HEK293T (cell line): ENCODE data around the gene AKAP6.
"Not testable (repeated sequence)": the region's sequence is repeated elsewhere in the genome, so short reads cannot be mapped to it uniquely, and the experiment has no call there.

ENCODE experiments used
- CTCF ChIA-PET: fragments of 350-600 bp; formaldehyde crosslinking; extraction: SDS; loops from one replicate; lab custom pipeline; 2021; ENCODE audit warnings: antibody characterized with exemption, inconsistent platforms; lab: Yijun Ruan, JAX
- POLR2A ChIA-PET: fragments of 350-600 bp; formaldehyde crosslinking; extraction: SDS; loops from one replicate; lab custom pipeline; 2020; ENCODE audit warnings: antibody characterized with exemption, inconsistent platforms; lab: Yijun Ruan, JAX
- DNase-seq: peaks from one replicate; pipeline ENCODE4 v3.0.0; 2012; ENCODE audit warnings: mixed read lengths; ENCODE audit errors: extremely low spot score
- ARNT ChIP-seq: fragments of 450-650 bp; IDR thresholded peaks from 2 replicates; pipeline ENCODE4 v1.6.1; 2017; ENCODE audit warnings: mild to moderate bottlenecking
- BHLHE40 ChIP-seq: fragments of 450-650 bp; IDR thresholded peaks from 2 replicates; pipeline ENCODE4 v1.6.1; 2016; ENCODE audit warnings: mild to moderate bottlenecking, moderate library complexity, borderline replicate concordance
- CTBP1 ChIP-seq: fragments of 450-650 bp; IDR thresholded peaks from 2 replicates; pipeline ENCODE4 v1.6.1; 2016; ENCODE audit warnings: borderline replicate concordance
- ELF4 ChIP-seq: fragments of 450-650 bp; IDR thresholded peaks from 2 replicates; pipeline ENCODE4 v1.6.1; 2017; ENCODE audit warnings: antibody characterized with exemption
- FOXA1 ChIP-seq: fragments of 450-650 bp; IDR thresholded peaks from 2 replicates; pipeline ENCODE4 v1.6.1; 2016; ENCODE audit warnings: mild to moderate bottlenecking
- FOXK2 ChIP-seq: fragments of 450-650 bp; IDR thresholded peaks from 2 replicates; pipeline ENCODE4 v1.6.1; 2016; ENCODE audit warnings: mild to moderate bottlenecking
- FOXM1 ChIP-seq: fragments of 450-650 bp; IDR thresholded peaks from 2 replicates; pipeline ENCODE4 v1.6.1; 2017; ENCODE audit warnings: mild to moderate bottlenecking, borderline replicate concordance
- HDGF ChIP-seq: fragments of 450-650 bp; IDR thresholded peaks from 2 replicates; pipeline ENCODE4 v1.6.1; 2017; ENCODE audit warnings: antibody characterized with exemption, borderline replicate concordance
- L3MBTL2 ChIP-seq: fragments of 450-650 bp; conservative IDR thresholded peaks from 2 replicates; pipeline ENCODE4 v1.6.1; 2016; ENCODE audit warnings: mild to moderate bottlenecking
- LEF1 ChIP-seq: fragments of 450-650 bp; IDR thresholded peaks from 2 replicates; pipeline ENCODE4 v1.6.1; 2017; ENCODE audit warnings: mild to moderate bottlenecking, borderline replicate concordance
- NFRKB ChIP-seq: fragments of 450-650 bp; IDR thresholded peaks from 2 replicates; pipeline ENCODE4 v1.6.1; 2016; ENCODE audit warnings: mild to moderate bottlenecking, moderate library complexity
- SP1 ChIP-seq: fragments of 450-650 bp; IDR thresholded peaks from 2 replicates; pipeline ENCODE4 v1.6.1; 2017
- SUZ12 ChIP-seq: fragments of 450-650 bp; IDR thresholded peaks from 2 replicates; pipeline ENCODE4 v1.6.1; 2016; ENCODE audit warnings: mild to moderate bottlenecking
- TARDBP ChIP-seq: fragments of 450-650 bp; IDR thresholded peaks from 2 replicates; pipeline ENCODE4 v1.6.1; 2016
- ZNF384 ChIP-seq: fragments of 450-650 bp; IDR thresholded peaks from 2 replicates; pipeline ENCODE4 v1.6.1; 2016
- TF ChIP-seq, protein P1 (sequence below): fragments of 450-650 bp; IDR thresholded peaks from 2 replicates; pipeline ENCODE4 v1.6.1; 2016

Gene AKAP6

DNA sequence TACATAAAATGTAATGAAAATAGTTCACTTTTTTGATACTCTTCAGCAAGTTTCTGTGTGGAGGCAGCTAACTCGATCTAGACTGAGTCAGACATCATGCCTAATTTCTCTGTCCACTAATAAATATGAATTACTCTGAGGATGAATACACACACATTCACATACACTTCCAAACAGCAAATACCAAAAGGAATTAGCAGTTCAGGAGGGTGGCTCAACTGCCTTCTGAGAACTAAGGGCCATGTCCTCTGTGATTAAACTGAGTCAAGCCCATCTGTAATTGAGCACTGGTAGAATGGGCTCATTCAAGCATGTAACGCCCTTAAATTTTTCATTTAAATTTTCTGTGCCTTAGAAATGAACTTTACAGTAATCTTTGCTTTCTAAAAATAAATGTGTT is 242.5 kb downstream of the AKAP6 start:
- DNase-seq: no peak
- CTCF ChIA-PET: interaction anchor here (2.6 kb wide), 1 partner anchor 11 kb away, joined by 7 read pairs; no protein-coding TSS in a partner anchor
- POLR2A ChIA-PET: no interaction called here
- TF ChIP-seq ZNF384: no peak
- TF ChIP-seq FOXK2: no peak
- TF ChIP-seq BHLHE40: no peak

DNA sequence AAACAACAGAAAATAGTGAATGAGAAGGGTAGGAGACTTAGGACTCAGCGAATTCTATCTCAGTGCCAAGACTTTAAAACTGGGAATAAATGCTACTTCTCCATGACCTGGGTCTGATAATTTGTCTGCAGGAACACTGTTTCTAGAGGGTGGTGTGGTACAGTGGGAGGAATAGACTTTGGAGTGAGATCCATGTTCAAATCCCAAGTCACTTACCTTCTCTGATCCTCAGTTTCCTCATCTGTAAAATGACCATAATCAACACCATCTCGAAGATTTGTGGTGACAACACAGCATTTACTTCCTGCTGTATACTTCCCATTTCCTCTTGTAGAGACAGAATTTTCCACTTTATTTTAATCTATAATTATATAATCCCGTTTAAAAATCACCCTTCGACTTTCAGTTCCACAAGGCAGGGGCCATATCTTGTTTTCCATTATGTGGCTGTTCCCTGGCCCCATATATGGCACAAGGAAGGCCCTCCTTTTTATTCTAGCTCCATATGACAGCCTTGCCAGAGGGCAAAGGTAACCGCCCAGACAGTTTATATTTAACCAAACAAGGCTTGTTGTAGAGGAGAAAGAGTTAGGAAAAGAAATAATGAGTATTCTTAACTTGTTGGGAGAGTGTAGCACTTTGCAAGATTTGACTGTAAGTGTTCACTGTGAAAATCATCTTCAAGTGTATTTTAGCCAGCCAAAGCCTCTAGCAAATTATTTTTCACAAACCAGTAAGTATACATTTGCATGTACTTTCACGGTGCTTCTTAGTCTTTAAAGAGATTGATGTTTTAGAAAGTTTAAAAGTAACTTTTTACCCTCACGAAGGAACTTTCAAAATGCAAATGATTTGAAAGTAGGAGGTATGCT is 243.1 kb downstream of the AKAP6 start:
- CTCF ChIA-PET: no interaction called here
- TF ChIP-seq, protein P1, sequence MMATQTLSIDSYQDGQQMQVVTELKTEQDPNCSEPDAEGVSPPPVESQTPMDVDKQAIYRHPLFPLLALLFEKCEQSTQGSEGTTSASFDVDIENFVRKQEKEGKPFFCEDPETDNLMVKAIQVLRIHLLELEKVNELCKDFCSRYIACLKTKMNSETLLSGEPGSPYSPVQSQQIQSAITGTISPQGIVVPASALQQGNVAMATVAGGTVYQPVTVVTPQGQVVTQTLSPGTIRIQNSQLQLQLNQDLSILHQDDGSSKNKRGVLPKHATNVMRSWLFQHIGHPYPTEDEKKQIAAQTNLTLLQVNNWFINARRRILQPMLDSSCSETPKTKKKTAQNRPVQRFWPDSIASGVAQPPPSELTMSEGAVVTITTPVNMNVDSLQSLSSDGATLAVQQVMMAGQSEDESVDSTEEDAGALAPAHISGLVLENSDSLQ: no peak
- no peak for DNase-seq
- POLR2A ChIA-PET: no interaction called here

DNA sequence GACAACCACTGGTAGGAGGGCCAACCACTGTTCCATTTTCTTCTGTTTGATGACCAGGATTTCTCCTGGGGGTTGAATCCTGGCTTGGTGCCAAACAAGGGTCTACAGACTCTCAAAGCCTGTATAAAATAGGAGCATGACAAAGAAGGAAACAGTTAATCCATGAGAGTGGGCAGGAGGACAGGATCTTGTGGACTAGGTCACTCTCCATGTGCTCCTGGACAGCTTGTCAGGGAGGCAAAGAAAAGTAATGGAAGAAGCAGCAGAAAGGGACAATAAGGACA is 243.7 kb downstream of the AKAP6 start:
- TF ChIP-seq L3MBTL2: no peak
- no peak for TF ChIP-seq SUZ12
- no peak for TF ChIP-seq SP1
- no peak for TF ChIP-seq BHLHE40
- TF ChIP-seq LEF1: no peak
- no peak for TF ChIP-seq FOXA1
- no peak for TF ChIP-seq ARNT
- no peak for TF ChIP-seq ZNF384
- TF ChIP-seq FOXM1: no peak
- TF ChIP-seq HDGF: no peak
- TF ChIP-seq FOXK2: no peak
- no peak for TF ChIP-seq NFRKB
- TF ChIP-seq, protein P1: no peak
- no peak for TF ChIP-seq TARDBP
- no peak for TF ChIP-seq ELF4
- no peak for TF ChIP-seq CTBP1
- DNase-seq: no peak
- POLR2A ChIA-PET: no interaction called here

DNA sequence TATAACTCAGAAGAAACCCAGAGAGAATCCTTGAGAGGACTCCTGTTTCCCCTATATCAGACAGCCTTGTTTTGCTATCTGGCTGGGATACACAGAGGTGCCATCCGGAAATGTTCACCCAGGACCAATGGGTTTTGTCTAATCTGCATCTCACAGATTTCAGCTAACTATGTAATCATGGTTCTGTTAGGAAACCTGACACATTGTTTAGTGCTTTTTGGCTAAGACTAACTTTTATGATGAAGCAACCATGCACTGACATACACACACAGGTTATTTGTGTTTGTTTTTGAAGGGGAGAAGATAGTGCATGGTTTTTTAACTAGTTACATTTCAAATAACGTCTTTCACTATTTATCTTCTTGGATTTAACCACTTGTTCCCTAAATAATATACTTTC is 245.2 kb downstream of the AKAP6 start:
- ChIA-PET CTCF (no interaction called here), POLR2A (no interaction called here)
- DNase-seq: no peak
- TF ChIP-seq LEF1 (no peak), ARNT (no peak), FOXM1 (no peak), ZNF384 (no peak), ELF4 (no peak), SUZ12 (no peak), SP1 (no peak), FOXK2 (no peak), TARDBP (no peak), FOXA1 (no peak), NFRKB (no peak), HDGF (no peak), BHLHE40 (no peak), CTBP1 (no peak), L3MBTL2 (no peak)
- TF ChIP-seq, protein P1: no peak

More for the DNA sequence above, 243.7 kb downstream of the AKAP6 start:
- CTCF ChIA-PET: no interaction called here

DNA sequence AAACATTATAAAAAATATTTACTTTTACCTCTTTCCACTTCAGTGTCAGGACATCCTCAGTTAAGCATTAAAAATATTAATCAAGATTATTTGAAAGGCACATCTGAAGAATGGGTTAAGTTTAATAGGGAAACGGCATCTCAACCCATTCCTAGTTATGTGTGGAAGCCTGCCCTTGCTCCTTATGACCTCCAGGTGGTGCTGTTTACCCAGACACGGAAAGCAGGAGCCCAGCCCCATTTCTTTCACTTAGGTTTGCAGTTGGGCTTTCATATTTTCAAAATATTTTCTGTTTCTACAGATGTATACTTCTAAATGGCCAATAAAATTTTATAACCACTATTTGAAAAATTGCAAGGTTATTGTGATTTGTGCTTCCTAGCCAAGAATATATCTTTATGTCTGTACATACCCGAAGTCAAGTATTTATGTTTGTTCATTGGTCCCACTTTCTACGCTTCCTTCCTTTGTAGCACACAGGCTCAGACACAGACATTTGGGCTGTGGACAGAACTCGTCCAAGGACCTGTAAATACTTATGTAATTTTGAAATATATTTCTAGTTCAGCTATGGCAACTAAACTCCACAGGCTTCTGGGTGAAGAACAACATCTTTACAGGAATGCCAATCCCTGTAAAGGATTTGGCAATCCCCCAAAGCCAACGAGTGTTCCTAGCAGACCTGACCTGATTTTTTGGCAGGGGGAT is 247.1 kb downstream of the AKAP6 start:
- ChIA-PET CTCF (interaction anchor here (0.9 to 1.3 kb wide), 2 partner anchors 26 to 1217 kb away, joined by 3 to 4 read pairs; no protein-coding TSS in a partner anchor), POLR2A (no interaction called here)
- TF ChIP-seq FOXM1 (no peak), CTBP1 (no peak), HDGF (no peak), NFRKB (no peak), SUZ12 (no peak), LEF1 (no peak), SP1 (no peak), TARDBP (no peak)
- peak; percentile 62 for DNase-seq

DNA sequence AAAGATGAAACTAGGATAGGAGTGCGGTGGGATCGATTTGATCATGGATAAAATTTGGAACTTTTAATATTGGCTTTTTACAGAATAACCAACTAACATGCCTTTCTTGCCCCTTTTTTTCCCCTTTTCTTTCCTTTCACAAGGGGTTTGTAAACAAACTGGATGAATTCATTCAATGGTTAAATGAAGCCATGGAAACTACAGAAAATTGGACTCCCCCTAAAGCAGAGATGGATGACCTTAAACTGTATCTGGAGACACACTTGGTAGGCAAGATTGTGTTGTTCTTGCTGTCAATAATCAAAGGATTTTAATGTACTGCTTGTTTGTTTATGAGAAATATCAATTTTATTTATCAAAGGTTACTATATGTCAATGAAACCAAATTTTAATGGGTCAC is 247.9 kb downstream of the AKAP6 start:
- ChIA-PET CTCF (interaction anchor here (0.6 kb wide), 1 partner anchor 700 kb away, joined by 3 read pairs; no protein-coding TSS in a partner anchor), POLR2A (no interaction called here)
- DNase-seq: no peak
- no peak for TF ChIP-seq L3MBTL2

DNA sequence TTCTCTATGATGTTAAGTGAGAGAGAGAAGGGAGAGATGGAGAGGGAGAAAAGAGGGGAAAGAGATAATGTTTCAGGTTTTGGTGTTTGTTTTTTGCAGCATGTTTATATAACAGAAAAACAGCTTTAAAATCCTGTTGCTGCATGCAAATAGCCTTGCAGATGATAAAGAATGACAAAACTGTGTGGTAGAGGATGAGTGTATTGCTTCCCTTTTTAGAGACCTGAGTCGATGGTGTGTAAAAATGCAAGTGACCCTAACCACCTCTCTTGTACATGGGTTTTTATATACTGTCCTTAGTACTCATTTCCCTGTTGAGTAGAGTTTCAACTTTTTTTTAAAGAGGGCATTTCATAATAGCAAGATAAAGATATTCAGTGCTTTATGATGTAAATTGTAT is 249.1 kb downstream of the AKAP6 start:
- ChIA-PET POLR2A (no interaction called here), CTCF (no interaction called here)
- no peak for DNase-seq
- TF ChIP-seq LEF1 (no peak), ZNF384 (no peak)

DNA sequence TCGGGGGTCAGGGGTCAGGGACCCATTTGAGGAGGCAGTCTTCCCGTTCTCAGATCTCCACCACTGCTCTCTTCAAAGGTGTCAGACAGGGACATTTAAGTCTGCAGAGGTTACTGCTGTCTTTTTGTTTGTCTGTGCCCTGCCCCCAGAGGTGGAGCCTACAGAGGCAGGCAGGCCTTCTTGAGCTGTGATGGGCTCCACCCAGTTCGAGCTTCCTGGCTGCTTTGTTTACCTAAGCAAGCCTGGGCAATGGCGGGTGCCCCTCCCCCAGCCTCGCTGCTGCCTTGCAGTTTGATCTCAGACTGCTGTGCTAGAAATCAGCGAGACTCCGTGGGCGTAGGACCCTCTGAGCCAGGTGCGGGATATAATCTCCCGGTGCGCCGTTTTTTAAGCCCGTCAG is 254.3 kb downstream of the AKAP6 start:
- CTCF ChIA-PET, DNase-seq, POLR2A ChIA-PET: not testable (repeated sequence)
